Measurements from ENCODE around the gene FILIP1L. TPM values are rescaled to one million over a fixed set of nuclear protein-coding genes. Genes with fewer than 3 reads are reported as not detected.

The FILIP1L gene
- total RNA-seq, 1 donor from 2014 or later = 19.1 TPM

- H3K4me1 Mint-ChIP-seq (ENCODE audit: unreplicated experiment) = peaks cover 13% of the 10 kb centered on the region
- H3K36me3 Mint-ChIP-seq (ENCODE audit: low read depth, unreplicated experiment) = no peaks in the 10 kb centered on the region
- no peak overlapping the region for H3K4me3 Mint-ChIP-seq (ENCODE audit: unreplicated experiment)
- no peaks in the 10 kb centered on the region for H3K9me3 Mint-ChIP-seq (ENCODE audit: unreplicated experiment)
- peaks cover 3% of the 10 kb centered on the region for H3K27me3 Mint-ChIP-seq (ENCODE audit: unreplicated experiment)
- no peak overlapping the region for H3K27ac Mint-ChIP-seq (ENCODE audit: unreplicated experiment)
- no peak for TF ChIP-seq CTCF (IDR thresholded peaks at IDR 0.05; ENCODE audit: unreplicated experiment)
- no peak for DNase-seq (ENCODE audit: low spot score)
Measured at GRCh38 chr3:99957151-99957796, 157.0 kb downstream of the FILIP1L start.

DNA sequence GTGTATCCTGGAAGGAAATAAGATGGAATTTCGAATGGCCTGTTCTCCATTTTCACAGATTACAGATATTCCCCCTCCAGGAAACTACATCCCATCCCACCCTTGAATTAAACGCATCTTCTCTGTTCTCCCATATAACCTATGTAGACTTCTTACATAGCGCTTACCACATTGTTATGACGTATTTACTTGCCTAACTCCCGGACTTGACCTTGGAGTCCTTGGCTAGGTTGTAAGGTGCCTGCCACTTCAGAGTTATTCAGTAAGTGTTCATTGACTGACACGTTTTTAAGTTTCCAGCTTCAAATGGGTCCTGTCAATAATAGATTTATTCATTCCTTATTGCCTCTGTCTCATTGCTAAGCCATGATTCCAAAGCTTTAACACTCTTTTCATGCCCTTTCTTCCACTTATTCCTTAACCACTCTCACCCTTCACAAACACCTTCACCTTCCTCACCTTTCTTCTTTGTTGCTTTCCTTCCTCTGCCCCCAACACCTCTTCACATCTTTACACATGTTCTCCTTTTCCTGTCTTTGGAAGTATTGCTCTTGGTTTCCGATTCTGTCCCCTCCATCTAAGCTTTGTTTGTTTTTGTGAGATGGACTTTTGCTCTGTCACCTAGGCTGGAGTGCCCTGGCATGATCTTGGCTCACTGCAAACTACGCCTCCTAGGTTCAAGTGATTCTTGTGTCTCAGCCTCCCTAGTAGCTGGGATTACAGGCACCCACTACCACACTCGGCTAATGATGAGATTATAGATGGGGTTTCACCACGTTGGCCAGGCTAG is 158.3 kb downstream of the FILIP1L start:
- H3K4me1 Mint-ChIP-seq (ENCODE audit: unreplicated experiment) = peaks cover 8% of the 10 kb centered on the region
- peaks cover 3% of the 10 kb centered on the region for H3K27me3 Mint-ChIP-seq (ENCODE audit: unreplicated experiment)
- no peak overlapping the region for H3K4me3 Mint-ChIP-seq (ENCODE audit: unreplicated experiment)
- H3K36me3 Mint-ChIP-seq (ENCODE audit: low read depth, unreplicated experiment) = no peaks in the 10 kb centered on the region
- H3K27ac Mint-ChIP-seq (ENCODE audit: unreplicated experiment) = no peak overlapping the region
- no peak for TF ChIP-seq CTCF (IDR thresholded peaks at IDR 0.05; ENCODE audit: unreplicated experiment)
- no peak for DNase-seq (ENCODE audit: low spot score)
- H3K9me3 Mint-ChIP-seq (ENCODE audit: unreplicated experiment) = no peaks in the 10 kb centered on the region

DNA sequence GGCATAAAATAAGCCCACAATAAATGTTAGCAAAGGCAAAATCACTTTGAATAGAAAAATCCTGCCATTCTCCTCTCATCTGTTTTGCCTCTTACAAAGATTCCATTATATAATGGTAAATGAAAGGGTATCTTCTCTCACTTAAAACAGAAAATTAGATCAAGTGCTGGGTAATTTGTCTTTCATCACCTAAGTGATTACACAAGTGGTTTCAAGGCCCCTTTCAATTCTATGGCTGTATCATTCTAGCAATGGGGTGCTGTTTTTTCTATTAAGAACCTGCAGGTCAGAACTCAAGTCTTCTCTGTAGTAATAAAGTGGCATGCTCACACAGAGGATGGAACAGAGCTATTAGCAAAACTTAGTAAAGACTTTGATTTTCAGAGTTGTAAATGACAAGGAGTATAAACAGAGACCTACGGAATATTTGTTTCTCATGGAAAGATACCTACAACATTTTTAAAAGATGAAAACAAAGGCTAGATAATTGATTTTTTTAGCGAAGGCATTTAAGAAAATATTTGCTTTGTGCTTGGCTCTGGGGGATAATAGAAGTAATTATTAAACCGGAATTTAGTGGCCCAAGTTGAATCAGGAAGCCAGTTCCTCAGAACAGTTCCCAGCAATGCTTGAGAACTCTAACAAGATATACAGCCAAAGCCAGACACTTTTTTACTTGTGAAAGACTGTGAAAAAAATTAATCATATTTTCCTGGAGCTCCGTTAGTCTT is 159.2 kb downstream of the FILIP1L start:
- no peaks in the 10 kb centered on the region for H3K36me3 Mint-ChIP-seq (ENCODE audit: low read depth, unreplicated experiment)
- H3K4me3 Mint-ChIP-seq (ENCODE audit: unreplicated experiment) = no peak overlapping the region
- DNase-seq (ENCODE audit: low spot score) = no peak
- H3K27me3 Mint-ChIP-seq (ENCODE audit: unreplicated experiment) = peaks cover 3% of the 10 kb centered on the region
- H3K4me1 Mint-ChIP-seq (ENCODE audit: unreplicated experiment) = peaks cover 12% of the 10 kb centered on the region
- TF ChIP-seq CTCF (IDR thresholded peaks at IDR 0.05; ENCODE audit: unreplicated experiment) = no peak
- H3K9me3 Mint-ChIP-seq (ENCODE audit: unreplicated experiment) = no peaks in the 10 kb centered on the region
- no peak overlapping the region for H3K27ac Mint-ChIP-seq (ENCODE audit: unreplicated experiment)

DNA sequence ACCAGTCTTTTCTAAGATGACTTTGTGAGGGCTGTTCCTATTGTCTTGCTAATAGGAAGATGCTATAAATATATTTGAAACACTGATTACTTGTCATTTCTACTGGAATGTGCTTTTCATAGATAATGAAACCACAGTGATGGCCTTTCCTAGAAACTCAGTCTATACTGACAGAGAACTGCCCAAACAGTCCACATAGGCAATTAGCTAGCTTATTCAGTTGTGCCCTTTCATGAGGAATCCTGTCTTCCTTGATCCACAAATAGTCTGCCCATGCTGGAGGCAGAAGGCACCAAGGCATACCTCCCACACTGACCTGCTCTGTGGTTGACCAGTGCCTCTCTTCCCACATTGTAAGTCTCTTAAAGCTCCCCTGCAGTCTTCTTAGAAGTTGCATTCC is 160.7 kb downstream of the FILIP1L start:
- H3K4me3 Mint-ChIP-seq (ENCODE audit: unreplicated experiment) = no peak overlapping the region
- no peak for DNase-seq (ENCODE audit: low spot score)
- no peaks in the 10 kb centered on the region for H3K36me3 Mint-ChIP-seq (ENCODE audit: low read depth, unreplicated experiment)
- no peak overlapping the region for H3K27ac Mint-ChIP-seq (ENCODE audit: unreplicated experiment)
- peaks cover 13% of the 10 kb centered on the region for H3K4me1 Mint-ChIP-seq (ENCODE audit: unreplicated experiment)
- no peak for TF ChIP-seq CTCF (IDR thresholded peaks at IDR 0.05; ENCODE audit: unreplicated experiment)
- peaks cover 2% of the 10 kb centered on the region for H3K27me3 Mint-ChIP-seq (ENCODE audit: unreplicated experiment)
- no peaks in the 10 kb centered on the region for H3K9me3 Mint-ChIP-seq (ENCODE audit: unreplicated experiment)

All from endothelial cell (in vitro differentiated cells).